ENCODE results near the gene TMEM213.
A peak's percentile ranks its signal among the peaks of the same experiment; 100 is the strongest.

TMEM213 gene

DNA sequence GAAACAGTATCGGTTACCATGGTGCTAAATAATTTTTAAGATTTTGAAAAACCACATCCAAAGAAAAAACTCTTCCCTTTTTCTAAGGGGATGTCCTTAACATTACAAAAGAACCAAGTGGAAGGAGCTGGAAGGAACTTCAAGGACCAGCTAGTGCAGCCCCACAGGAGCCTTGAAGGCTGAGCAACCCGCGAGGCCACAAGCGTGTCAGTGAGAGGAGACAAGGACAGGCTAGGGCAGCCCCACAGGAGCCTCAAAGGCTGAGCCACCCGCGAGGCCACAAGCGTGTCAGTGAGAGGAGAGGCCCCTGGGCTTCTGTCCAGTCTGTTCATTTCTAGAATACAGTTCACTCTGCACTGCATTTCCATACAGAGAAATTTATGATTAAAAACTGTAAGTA, 80.3 kb downstream of the TMEM213 start:
- no peak for DNase-seq

DNA sequence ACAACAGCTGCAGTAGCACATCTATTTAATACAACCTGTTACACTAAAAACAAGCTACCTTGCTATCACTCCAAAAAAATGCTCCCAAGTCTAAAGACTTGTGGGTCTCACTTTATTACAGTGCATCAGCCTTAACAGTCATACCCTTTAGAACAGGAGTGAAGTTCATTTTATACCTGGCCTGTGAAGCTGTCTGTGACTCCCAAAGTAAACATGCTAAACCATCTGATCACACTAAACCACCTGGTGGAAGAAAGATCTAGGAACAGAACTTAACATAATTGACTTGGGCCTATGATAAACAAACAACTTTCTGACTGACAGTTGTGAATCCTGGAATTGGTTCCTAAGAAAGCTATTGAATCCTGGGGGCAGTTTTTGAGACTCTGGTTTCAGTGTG, 81.1 kb downstream of the TMEM213 start:
- no peak for DNase-seq

DNA sequence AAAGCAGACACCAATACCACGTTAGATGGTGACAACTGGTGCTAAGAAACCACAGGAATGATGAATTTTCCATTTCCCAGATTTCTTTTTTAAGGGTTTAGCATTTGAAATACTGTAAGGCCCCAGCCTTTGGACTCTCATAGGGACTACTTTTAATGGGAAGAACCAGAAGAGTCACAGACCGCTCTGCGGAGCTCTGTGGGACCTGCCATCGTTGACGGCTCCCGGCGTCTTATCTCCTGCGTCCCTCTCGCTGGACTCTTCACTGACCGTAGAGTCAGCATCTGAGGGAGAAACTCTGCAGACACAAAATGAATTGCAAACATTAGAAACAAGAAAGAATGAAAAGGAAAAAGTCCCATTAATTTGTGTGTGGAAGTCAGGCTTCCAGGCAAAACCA, 81.6 kb downstream of the TMEM213 start:
- DNase-seq = no peak

DNA sequence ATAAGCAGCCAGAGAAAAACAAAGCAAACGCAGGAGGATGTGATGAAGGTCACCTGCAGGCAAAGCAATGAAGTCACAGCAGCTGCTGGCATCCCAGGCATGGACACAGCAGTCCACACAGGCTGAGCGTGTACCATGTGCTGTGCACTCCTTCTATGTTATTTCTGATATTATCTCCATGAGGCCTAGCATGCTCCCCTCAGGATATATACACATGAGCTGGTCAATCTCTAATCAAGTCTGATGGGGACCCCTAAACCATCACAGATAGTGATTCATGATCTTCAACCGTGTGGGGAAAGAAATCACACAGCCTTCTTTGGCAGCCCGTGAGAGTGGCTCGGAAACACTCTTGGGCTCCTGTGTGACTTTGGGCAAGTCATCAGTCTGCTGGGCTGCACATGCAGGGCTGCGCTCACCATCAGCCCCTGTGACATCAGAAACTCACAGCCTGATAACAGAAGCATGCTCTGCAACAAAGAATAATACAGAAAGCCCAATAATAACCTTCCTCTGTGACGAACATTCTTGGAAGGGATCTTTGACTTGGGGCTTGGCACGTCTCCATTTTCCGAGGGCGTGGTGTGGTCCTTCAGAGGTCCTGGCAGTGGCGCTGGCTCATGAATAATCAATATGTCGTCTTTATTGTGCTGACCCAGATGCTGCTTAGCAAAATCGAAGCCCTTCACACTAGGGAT, 83.2 kb downstream of the TMEM213 start:
- DNase-seq = no peak

DNA sequence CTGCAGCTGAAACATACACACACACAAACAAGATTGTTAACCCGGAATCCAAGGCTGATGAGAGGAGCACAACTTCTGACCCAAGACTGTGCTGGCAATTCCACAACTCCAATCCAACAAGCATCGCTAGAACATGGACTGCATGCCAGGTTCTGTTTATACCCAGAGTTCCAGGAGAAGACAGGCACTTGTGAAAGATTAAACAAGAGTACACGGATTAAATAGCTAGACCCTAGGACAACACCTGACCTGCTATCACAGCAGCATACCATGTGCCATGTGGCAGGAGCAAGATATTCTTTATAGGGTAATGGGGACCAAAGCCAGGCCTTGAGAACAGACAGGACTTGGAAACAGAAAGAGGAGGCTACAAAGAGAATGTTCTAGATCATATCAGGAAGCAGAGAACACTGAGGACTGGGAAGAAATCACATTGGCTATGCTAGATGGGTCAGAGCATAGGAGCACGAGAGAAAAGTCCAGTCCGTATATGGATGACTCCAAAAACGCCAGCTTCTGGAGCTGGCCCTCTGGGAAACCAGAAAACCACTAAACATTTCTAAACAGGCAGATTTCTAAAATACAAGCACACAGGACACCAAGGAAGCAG, 83.9 kb downstream of the TMEM213 start:
- no peak for DNase-seq

DNA sequence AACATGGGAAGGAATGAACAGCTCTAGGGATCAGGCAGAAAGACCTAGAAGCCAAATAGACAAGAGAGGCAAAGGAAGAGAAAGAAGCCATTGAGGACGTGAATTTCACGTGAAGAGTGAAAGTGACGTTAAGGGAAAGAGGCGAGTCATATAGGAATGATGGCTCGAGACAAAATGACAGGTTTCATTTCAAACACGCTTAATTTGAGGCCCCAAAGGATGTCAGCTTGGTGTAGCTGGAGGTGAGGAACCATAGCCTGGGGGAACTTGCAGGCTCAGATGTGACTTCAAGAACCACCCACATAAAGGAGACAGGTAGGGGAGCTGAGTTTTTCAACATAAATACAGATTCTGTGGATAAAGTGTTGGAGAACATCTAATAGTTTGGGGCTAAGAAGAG, 84.5 kb downstream of the TMEM213 start:
- no peak for DNase-seq

DNA sequence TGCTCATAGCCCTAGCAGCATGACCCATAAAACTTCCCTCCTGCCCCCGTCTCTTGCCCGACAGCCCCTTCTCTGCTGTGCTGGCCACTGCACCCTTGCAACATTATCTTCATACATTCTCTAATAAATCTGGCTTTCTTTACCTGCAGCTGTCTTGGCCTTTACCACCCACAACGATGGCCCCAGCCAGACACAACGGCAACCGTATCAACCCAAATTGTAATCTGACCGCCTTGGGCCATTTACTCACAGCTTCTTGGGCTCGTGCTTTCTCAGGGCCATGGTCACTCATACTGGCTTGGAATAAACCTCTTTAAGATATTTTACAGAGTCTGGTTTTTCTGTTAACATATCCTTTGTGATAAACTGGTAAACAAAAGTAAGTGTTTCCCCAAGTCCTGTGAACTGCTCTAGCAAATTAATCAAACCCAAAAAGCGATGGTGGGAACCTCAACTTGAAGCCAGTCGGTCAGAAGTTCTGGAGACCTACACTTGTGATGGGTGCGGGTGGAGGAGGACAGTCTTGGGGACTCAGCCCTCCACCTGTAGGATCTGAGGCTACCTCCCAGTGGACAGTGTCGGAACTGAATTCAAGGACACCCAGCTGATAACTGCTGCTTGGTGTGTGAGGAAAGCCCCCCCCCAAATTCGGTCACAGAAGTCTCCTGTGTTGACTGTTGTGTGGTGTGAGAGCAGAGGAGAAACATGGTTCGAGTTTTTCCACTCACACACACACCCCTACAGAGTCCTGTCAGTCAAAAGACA, 87.8 kb downstream of the TMEM213 start:
- DNase-seq = no peak

DNA sequence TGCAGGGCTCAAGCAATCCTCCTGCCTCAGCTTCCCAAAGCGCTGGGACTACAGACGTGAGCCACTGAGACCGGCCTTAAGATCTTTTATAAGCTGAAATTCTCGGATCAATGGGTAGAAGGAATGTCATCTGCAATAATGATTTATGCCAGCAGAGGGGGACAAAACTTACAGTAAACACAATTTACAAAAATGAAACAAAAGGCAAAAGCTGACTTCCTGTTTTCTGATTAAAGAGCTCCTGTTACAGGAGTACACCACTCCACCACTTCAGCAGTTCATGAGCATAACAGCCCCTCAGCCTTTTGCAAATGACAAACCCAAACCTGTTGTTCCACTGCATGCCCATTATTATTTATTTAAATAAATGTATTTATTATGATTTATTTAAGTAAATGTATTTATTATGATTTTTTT, 88.7 kb downstream of the TMEM213 start:
- DNase-seq = peak; percentile 45

DNA sequence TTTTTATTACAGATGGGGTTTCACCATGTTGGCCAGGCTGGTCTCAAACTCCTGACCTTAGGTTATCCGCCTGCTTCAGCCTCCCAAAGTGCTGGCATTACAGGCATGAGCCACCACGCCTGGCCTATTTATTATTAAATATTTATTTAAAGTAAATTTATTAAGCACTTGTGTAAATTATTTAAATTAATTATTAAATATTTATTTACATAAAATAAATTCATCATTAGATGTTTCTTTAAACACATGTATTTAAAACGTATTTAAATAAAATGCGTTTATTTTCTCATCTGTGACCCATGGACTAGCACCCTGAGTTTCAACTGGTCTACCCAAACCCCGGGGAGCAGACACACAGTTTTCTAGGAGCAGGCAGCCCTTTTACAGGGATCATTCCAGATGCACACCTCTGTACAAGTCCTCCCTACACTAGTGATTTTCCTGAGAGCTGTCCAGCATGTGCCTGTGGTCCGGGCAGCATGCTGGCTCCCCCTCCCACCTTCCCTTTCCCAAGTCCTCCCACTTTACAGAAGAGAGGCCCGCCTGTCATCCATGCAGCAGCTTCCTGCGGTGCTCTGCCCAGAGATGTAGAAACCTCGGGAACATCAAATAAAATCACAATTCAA, 89.4 kb downstream of the TMEM213 start:
- no peak for DNase-seq
